SK-N-SH (cell line): Measurements from ENCODE around the gene PAX9. TPM values are rescaled to one million over a fixed set of nuclear protein-coding genes. Genes with fewer than 3 reads are reported as not detected.

ENCODE experiments used
- CTCF ChIA-PET: fragments of 300-600, 350-600 bp; formaldehyde crosslinking; extraction: SDS; loops from one replicate; lab custom pipeline; 2021; lab: Yijun Ruan, JAX
- POLR2A ChIA-PET: fragments of 350-600 bp; sonication (Branson Sonifier 250); formaldehyde crosslinking; extraction: SDS; loops from one replicate; lab custom pipeline; 2020; ENCODE audit warnings: antibody characterized with exemption, inconsistent platforms; lab: Yijun Ruan, JAX
- DNase-seq: peaks from one replicate; pipeline ENCODE4 v3.0.0; 2012
- H2AFZ ChIP-seq: fragments of 200-600 bp; sonication (generic); 2 replicates; pipeline ENCODE4 v1.8.1; 2016; ENCODE audit warnings: antibody characterized with exemption, mild to moderate bottlenecking, low read depth
- H3F3A ChIP-seq: fragments of 200-600 bp; sonication (generic); replicated peaks from 2 replicates; pipeline ENCODE3; 2016; ENCODE audit warnings: antibody characterized with exemption, mild to moderate bottlenecking; ENCODE audit not compliant: insufficient read depth
- H3K27ac ChIP-seq, 2 experiments: fragments of 200-500 bp in 1 of 2; fragments of 200-600 bp in 1 of 2; sonication (Bioruptor generic) in 1 of 2; sonication (generic), shearing (Covaris generic) in 1 of 2; 2 replicates each; pipeline versions ENCODE4 v1.5.1 to v1.6.1; 2014 to 2016; ENCODE audit warnings: low read depth in 2 of 2, inconsistent platforms in 1 of 2, low read length in 1 of 2, mild to moderate bottlenecking in 1 of 2, mixed read lengths in 1 of 2
- H3K27me3 ChIP-seq: fragments of 200-600 bp; sonication (generic), shearing (Covaris generic); 2 replicates; pipeline ENCODE4 v1.6.1; 2016; ENCODE audit warnings: mixed run types; ENCODE audit not compliant: insufficient read depth
- H3K36me3 ChIP-seq, 2 experiments: fragments of 200-500 bp in 1 of 2; fragments of 200-600 bp in 1 of 2; sonication (Bioruptor generic) in 1 of 2; sonication (generic) in 1 of 2; replicated peaks in 1 of 2; 2 replicates each; pipeline versions ENCODE3 to v1.5.1; 2014 to 2016; ENCODE audit warnings: low read length in 1 of 2, mild to moderate bottlenecking in 1 of 2; ENCODE audit not compliant: insufficient read depth in 2 of 2, control insufficient read depth in 1 of 2
- H3K4me1 ChIP-seq, 2 experiments: fragments of 200-500 bp in 1 of 2; fragments of 200-600 bp in 1 of 2; sonication (Bioruptor generic) in 1 of 2; sonication (generic), shearing (Covaris generic) in 1 of 2; 2 replicates each; pipeline versions ENCODE4 v1.5.1 to v1.6.1; 2014 to 2016; ENCODE audit warnings: low read depth in 1 of 2, low read length in 1 of 2, mixed run types in 1 of 2; ENCODE audit not compliant: insufficient read depth in 2 of 2, control insufficient read depth in 1 of 2
- H3K4me2 ChIP-seq: fragments of 200-600 bp; sonication (generic), shearing (Covaris generic); 2 replicates; pipeline ENCODE4 v1.6.1; 2017; ENCODE audit warnings: mixed run types
- H3K4me3 ChIP-seq, 2 experiments: fragments of 200-500 bp in 1 of 2; fragments of 200-600 bp in 1 of 2; sonication (Bioruptor generic) in 1 of 2; sonication (generic), shearing (Covaris generic) in 1 of 2; 2 replicates each; pipeline versions ENCODE4 v1.5.1 to v1.8.1; 2014 to 2016; ENCODE audit warnings: low read depth in 2 of 2, inconsistent platforms in 1 of 2, low read length in 1 of 2, mild to moderate bottlenecking in 1 of 2, mixed read lengths in 1 of 2, moderate library complexity in 1 of 2
- H3K79me2 ChIP-seq: fragments of 200-600 bp; sonication (generic); 2 replicates; pipeline ENCODE4 v1.8.1; 2017; ENCODE audit warnings: mild to moderate bottlenecking; ENCODE audit not compliant: insufficient read depth
- H3K9ac ChIP-seq: fragments of 200-600 bp; sonication (generic); 2 replicates; pipeline ENCODE4 v1.6.1; 2017; ENCODE audit warnings: mixed run types
- H3K9me2 ChIP-seq: fragments of 200-600 bp; sonication (generic); 2 replicates; pipeline ENCODE4 v1.6.1; 2017; ENCODE audit warnings: mixed run types
- H3K9me3 ChIP-seq: fragments of 200-600 bp; sonication (generic); 2 replicates; pipeline ENCODE4 v1.6.1; 2017; ENCODE audit warnings: mixed run types, mild to moderate bottlenecking, moderate library complexity
- H4K20me1 ChIP-seq: fragments of 200-600 bp; sonication (generic); 2 replicates; pipeline ENCODE4 v1.6.1; 2017; ENCODE audit warnings: mild to moderate bottlenecking, mixed run types; ENCODE audit not compliant: insufficient read depth
- CHD2 ChIP-seq: fragments of 150-350 bp; IDR thresholded peaks from 2 replicates; pipeline ENCODE4 v1.6.1; 2018; ENCODE audit warnings: low read length; ENCODE audit not compliant: partially characterized antibody
- EP300 ChIP-seq, 2 experiments: IDR thresholded peaks; 2 replicates each; pipeline versions ENCODE4 v1.4.0 to v1.6.1; 2012; ENCODE audit warnings: borderline replicate concordance in 1 of 2, low read depth in 1 of 2, low read length in 1 of 2
- TEAD4 ChIP-seq: IDR thresholded peaks from 2 replicates; pipeline ENCODE4 v1.4.0; 2012; ENCODE audit warnings: mild to moderate bottlenecking, borderline replicate concordance; ENCODE audit not compliant: insufficient read depth
- WGBS: methylation state at CpG from one replicate; pipeline ENCODE4 v1.1.6; 2017; ENCODE audit warnings: low lambda C conversion rate; 5-methylcytosine and 5-hydroxymethylcytosine counted together
- polyA plus RNA-seq, 3 experiments: library from polyadenylated mRNA; depleted of rRNA; stranded (reverse); fragments of >200 nt; gene quantifications; 2 replicates each; pipeline ENCODE4 v1.2.3, GENCODE V29; 2012
- TF ChIP-seq, protein P1 (sequence below): fragments of 200-600 bp; sonication (generic); IDR thresholded peaks from 2 replicates; pipeline ENCODE4 v1.6.1; 2017; ENCODE audit warnings: antibody characterized with exemption, mild to moderate bottlenecking, moderate library complexity

Gene PAX9
- polyA plus RNA-seq, 1 of the 3 experiments (the other 2 are of a cell fraction): not detected

DNA sequence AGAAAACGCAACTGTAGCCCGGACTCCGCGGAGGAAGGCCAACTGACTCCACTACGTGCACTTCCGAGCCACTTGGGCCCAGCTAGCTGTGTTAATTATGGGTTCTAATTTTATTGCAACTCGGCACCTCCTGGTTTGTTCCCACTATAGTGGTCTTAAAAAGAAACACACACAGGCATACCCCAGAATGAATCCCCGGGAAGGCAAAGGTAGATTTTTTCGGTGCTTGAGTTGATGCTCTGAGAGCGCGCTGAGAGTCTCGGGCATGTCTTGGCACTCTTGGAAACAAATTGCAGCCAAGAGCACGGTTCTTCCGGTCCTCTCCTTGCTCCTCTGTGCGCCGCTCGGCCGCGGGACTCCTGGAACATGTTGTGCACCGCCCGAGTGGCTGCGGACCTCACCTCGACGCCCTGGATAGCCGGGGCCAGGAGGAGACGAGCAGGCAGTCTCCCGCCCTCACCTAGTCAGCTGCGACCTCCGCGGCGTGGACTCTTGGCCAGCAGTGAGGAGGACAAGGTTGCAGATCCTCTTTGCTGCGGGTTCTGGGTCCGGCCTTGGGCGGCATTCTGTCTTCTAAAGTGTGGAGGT lies 6.8 kb upstream of the PAX9 start:
- 13% methylated on average over 32 of the region's 34 CpGs for WGBS
- no peaks in the 10 kb centered on the region for H3K79me2 ChIP-seq
- no peak overlapping the region for H3K4me2 ChIP-seq
- no peaks in the 10 kb centered on the region for H4K20me1 ChIP-seq
- POLR2A ChIA-PET: no interaction called here
- H3K4me1 ChIP-seq: no peaks in the 10 kb centered on the region; a peak in 1 of 4 replicates
- peaks cover 87% of the 10 kb centered on the region for H3K27me3 ChIP-seq
- H3K36me3 ChIP-seq: no peaks in the 10 kb centered on the region
- no peaks in the 10 kb centered on the region for H3F3A ChIP-seq
- no peak overlapping the region for H2AFZ ChIP-seq
- H3K9ac ChIP-seq: no peak overlapping the region
- no peak overlapping the region for H3K4me3 ChIP-seq
- H3K27ac ChIP-seq: no peak overlapping the region
- H3K9me2 ChIP-seq: no peaks in the 10 kb centered on the region
- no peak for TF ChIP-seq CHD2
- no peaks in the 10 kb centered on the region for H3K9me3 ChIP-seq
- DNase-seq: no peak
- CTCF ChIA-PET: interaction anchor here (0.8 to 1.5 kb wide), 3 partner anchors 19 to 33 kb away, joined by 4 to 5 read pairs (median 4); no protein-coding TSS in a partner anchor

DNA sequence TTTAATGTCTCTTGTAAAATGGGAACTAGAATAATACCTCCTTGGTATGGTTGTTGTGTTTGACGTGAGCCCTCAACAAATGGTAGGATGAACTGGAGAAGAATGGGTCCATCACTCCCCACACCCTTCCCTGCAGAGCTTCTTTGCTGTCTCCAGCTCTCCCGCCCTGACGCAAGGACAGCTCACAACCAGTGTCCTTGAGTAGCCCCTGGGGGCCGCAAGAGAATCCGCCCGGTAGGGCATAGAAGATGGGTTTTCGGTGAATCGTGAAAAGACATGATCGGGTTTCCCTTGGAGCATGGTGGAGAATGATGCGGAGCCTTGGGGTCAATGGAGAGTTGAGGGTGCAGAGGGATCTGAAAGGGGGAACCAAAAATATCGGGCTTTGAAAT lies 6.1 kb upstream of the PAX9 start:
- Histone ChIP-seq H3K27me3 (peaks cover 87% of the 10 kb centered on the region), H3K9me3 (no peaks in the 10 kb centered on the region), H3K27ac (no peak overlapping the region)
- TF ChIP-seq EP300 (IDR thresholded peaks at IDR 0.05; ENCODE audit: borderline replicate concordance in 1 of 2, low read depth in 1 of 2, low read length in 1 of 2): no peak
- TF ChIP-seq, all 33 proteins: peak for 0
- POLR2A ChIA-PET: no interaction called here
- DNase-seq: no peak
- CTCF ChIA-PET: interaction anchor here (0.8 to 1.9 kb wide), 5 partner anchors 8 to 34 kb away, joined by 4 to 13 read pairs (median 4); no protein-coding TSS in a partner anchor
- Histone ChIP-seq H3K79me2 (no peaks in the 10 kb centered on the region), H3K4me3 (peak overlapping the region in 1 of 2 experiments; percentile 23; a peak in 1 of 4 replicates), H2AFZ (no peak overlapping the region), H3K9me2 (no peaks in the 10 kb centered on the region), H4K20me1 (no peaks in the 10 kb centered on the region), H3F3A (no peaks in the 10 kb centered on the region), H3K36me3 (no peaks in the 10 kb centered on the region), H3K4me1 (no peaks in the 10 kb centered on the region; a peak in 1 of 4 replicates), H3K4me2 (peak overlapping the region; percentile 44), H3K9ac (no peak overlapping the region)
- WGBS: 39% methylated on average over 11 of the region's 11 CpGs

DNA sequence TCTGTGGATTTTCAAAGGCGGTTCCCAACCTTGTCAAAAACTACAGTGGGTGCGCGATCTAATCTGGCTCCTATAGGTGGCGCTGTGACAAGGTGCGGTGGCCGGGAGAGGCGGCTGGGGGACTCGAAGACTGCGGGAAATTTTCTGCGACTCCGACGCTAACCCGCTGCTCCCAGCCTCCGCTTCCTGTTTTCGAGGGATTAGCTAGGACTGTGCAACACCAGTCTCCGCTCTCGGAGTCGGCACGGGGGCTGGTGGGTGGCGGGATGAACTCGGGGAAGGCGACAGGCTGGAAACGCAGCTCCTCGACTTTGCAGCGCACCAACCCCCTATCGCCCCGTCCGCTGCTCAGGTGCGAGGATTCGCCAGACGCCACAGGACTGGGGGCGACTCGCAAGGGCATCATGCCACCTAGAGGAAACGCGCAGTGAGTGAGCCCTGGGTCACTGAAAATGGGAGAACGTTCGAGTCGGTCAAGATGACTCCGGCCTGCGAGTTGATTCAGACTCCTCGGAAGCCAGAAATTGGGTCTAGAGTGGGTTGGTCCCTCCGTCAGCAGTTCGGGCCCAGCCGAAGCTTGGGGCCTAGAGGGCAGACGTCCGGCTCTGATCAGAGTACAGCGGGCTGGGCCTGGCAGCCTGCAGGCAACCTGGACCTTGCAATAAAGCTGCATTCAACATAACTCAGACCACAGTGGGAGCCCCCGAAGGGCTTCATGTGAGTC lies 5.5 kb upstream of the PAX9 start:
- H3K4me2 ChIP-seq: peak overlapping the region; percentile 44
- H3K27ac ChIP-seq: no peak overlapping the region
- H2AFZ ChIP-seq: no peak overlapping the region
- TF ChIP-seq, protein P1, sequence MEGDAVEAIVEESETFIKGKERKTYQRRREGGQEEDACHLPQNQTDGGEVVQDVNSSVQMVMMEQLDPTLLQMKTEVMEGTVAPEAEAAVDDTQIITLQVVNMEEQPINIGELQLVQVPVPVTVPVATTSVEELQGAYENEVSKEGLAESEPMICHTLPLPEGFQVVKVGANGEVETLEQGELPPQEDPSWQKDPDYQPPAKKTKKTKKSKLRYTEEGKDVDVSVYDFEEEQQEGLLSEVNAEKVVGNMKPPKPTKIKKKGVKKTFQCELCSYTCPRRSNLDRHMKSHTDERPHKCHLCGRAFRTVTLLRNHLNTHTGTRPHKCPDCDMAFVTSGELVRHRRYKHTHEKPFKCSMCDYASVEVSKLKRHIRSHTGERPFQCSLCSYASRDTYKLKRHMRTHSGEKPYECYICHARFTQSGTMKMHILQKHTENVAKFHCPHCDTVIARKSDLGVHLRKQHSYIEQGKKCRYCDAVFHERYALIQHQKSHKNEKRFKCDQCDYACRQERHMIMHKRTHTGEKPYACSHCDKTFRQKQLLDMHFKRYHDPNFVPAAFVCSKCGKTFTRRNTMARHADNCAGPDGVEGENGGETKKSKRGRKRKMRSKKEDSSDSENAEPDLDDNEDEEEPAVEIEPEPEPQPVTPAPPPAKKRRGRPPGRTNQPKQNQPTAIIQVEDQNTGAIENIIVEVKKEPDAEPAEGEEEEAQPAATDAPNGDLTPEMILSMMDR: peak; percentile 65
- no peak for TF ChIP-seq TEAD4
- no peaks in the 10 kb centered on the region for H4K20me1 ChIP-seq
- H3K4me1 ChIP-seq: no peaks in the 10 kb centered on the region; a peak in 1 of 4 replicates
- POLR2A ChIA-PET: no interaction called here
- H3K27me3 ChIP-seq: peaks cover 87% of the 10 kb centered on the region
- CTCF ChIA-PET: interaction anchor here (0.5 to 2.0 kb wide), 7 partner anchors 8 to 1966 kb away, joined by 4 to 13 read pairs (median 4); no protein-coding TSS in a partner anchor
- H3K36me3 ChIP-seq: no peaks in the 10 kb centered on the region
- H3F3A ChIP-seq: no peaks in the 10 kb centered on the region
- H3K79me2 ChIP-seq: no peaks in the 10 kb centered on the region
- DNase-seq: peak; percentile 66
- H3K9me2 ChIP-seq: no peaks in the 10 kb centered on the region
- WGBS: 3% methylated on average over 19 of the region's 48 CpGs
- no peaks in the 10 kb centered on the region for H3K9me3 ChIP-seq
- peak overlapping the region in 1 of 2 experiments; percentile 23; a peak in 1 of 4 replicates for H3K4me3 ChIP-seq
- no peak overlapping the region for H3K9ac ChIP-seq
